Liver (tissue), 10 donors: ENCODE data around the gene PLEKHA8. TPM values are rescaled to one million over a fixed set of nuclear protein-coding genes. Genes with fewer than 3 reads are reported as not detected.

Source experiments
- DNase-seq: peaks from one replicate; pipeline ENCODE4 v3.0.0-alpha.2; 2017; ENCODE audit warnings: low spot score
- H3K27ac ChIP-seq, 2 donors: one replicate each; pipeline ENCODE4 v1.7.0; 2013; ENCODE audit warnings: inconsistent platforms in 2 of 2, low read length in 2 of 2, control low read depth in 1 of 2, low read depth in 1 of 2, mild to moderate bottlenecking in 1 of 2
- H3K27me3 ChIP-seq, 4 donors: one replicate each; pipeline versions ENCODE4 v1.6.1 to v1.7.0; 2013; ENCODE audit warnings: low read length in 3 of 4, inconsistent platforms in 1 of 4, mild to moderate bottlenecking in 1 of 4, moderate library complexity in 1 of 4; ENCODE audit not compliant: control insufficient read depth in 4 of 4, insufficient read depth in 4 of 4
- H3K36me3 ChIP-seq, 4 donors: one replicate each; pipeline versions ENCODE4 v1.6.1 to v1.7.0; 2013; ENCODE audit warnings: low read length in 3 of 4, mild to moderate bottlenecking in 3 of 4, low read depth in 1 of 4, moderate library complexity in 1 of 4; ENCODE audit not compliant: control insufficient read depth in 4 of 4, insufficient read depth in 3 of 4
- H3K4me1 ChIP-seq, 4 donors: one replicate each; pipeline versions ENCODE4 v1.6.1 to v1.7.0; 2013; ENCODE audit warnings: low read length in 3 of 4, mild to moderate bottlenecking in 3 of 4, moderate library complexity in 1 of 4; ENCODE audit not compliant: control insufficient read depth in 4 of 4, insufficient read depth in 4 of 4
- H3K4me3 ChIP-seq, 3 donors: one replicate each; pipeline versions ENCODE4 v1.6.1 to v1.7.0; 2013; ENCODE audit warnings: low read length in 3 of 3, control low read depth in 1 of 3, low read depth in 1 of 3, mild to moderate bottlenecking in 1 of 3
- H3K9ac ChIP-seq, 2 donors: one replicate each; pipeline ENCODE4 v1.7.0; 2013; ENCODE audit warnings: low read length in 2 of 2, mild to moderate bottlenecking in 2 of 2, moderate library complexity in 2 of 2, control low read depth in 1 of 2, low read depth in 1 of 2
- H3K9me3 ChIP-seq, 4 donors: one replicate each; pipeline versions ENCODE4 v1.6.1 to v1.7.0; 2013; ENCODE audit warnings: low read length in 3 of 4; ENCODE audit not compliant: control insufficient read depth in 4 of 4
- EGR1 ChIP-seq, 2 donors: IDR thresholded peaks; 2 replicates each; pipeline ENCODE4 v1.6.1; 2016 to 2018; ENCODE audit warnings: antibody characterized with exemption in 2 of 2, low read depth in 2 of 2
- FOXA1 ChIP-seq: IDR thresholded peaks from 2 replicates; pipeline ENCODE4 v1.6.1; 2016; ENCODE audit warnings: antibody characterized with exemption
- FOXA2 ChIP-seq: IDR thresholded peaks from 2 replicates; pipeline ENCODE4 v1.6.1; 2016; ENCODE audit warnings: antibody characterized with exemption
- GABPA ChIP-seq, 2 donors: IDR thresholded peaks in 1 of 2; conservative IDR thresholded peaks in 1 of 2; 2 replicates each; pipeline ENCODE4 v1.6.1; 2016; ENCODE audit warnings: antibody characterized with exemption in 2 of 2, mild to moderate bottlenecking in 1 of 2, moderate library complexity in 1 of 2
- HNF4A ChIP-seq, 2 donors: conservative IDR thresholded peaks; 2 replicates each; pipeline ENCODE4 v1.6.1; 2016; ENCODE audit warnings: antibody characterized with exemption in 2 of 2, mild to moderate bottlenecking in 2 of 2
- HNF4G ChIP-seq: IDR thresholded peaks from 2 replicates; pipeline ENCODE4 v1.6.1; 2016; ENCODE audit warnings: antibody characterized with exemption
- JUND ChIP-seq, 2 donors: IDR thresholded peaks; 2 replicates each; pipeline ENCODE4 v1.6.1; 2016; ENCODE audit warnings: antibody characterized with exemption in 2 of 2
- NR2F2 ChIP-seq: IDR thresholded peaks from 2 replicates; pipeline ENCODE4 v1.6.1; 2016; ENCODE audit warnings: antibody characterized with exemption
- RAD21 ChIP-seq, 2 donors: IDR thresholded peaks; 2 replicates each; pipeline ENCODE4 v1.6.1; 2016; ENCODE audit warnings: antibody characterized with exemption in 2 of 2, mild to moderate bottlenecking in 2 of 2
- RXRA ChIP-seq, 2 donors: IDR thresholded peaks; 2 replicates each; pipeline ENCODE4 v1.6.1; 2017 to 2018; ENCODE audit warnings: antibody characterized with exemption in 2 of 2, mild to moderate bottlenecking in 1 of 2
- SP1 ChIP-seq: IDR thresholded peaks from 2 replicates; pipeline ENCODE4 v1.6.1; 2018; ENCODE audit warnings: antibody characterized with exemption, mild to moderate bottlenecking
- TAF1 ChIP-seq: conservative IDR thresholded peaks from 2 replicates; pipeline ENCODE4 v1.6.1; 2016; ENCODE audit warnings: antibody characterized with exemption, mild to moderate bottlenecking
- YY1 ChIP-seq: IDR thresholded peaks from 2 replicates; pipeline ENCODE4 v1.6.1; 2016; ENCODE audit warnings: antibody characterized with exemption, mild to moderate bottlenecking
- WGBS: extraction: QIAGEN DNeasy Blood & Tissue Kit; methylation state at CpG from one replicate; pipeline ENCODE4 v1.1.7; 2013; 5-methylcytosine and 5-hydroxymethylcytosine counted together
- polyA plus RNA-seq, 2 donors: library from polyadenylated mRNA; stranded (reverse) in 1 of 2; unstranded in 1 of 2; fragments of 200-250 nt in 1 of 2; fragments of >200 nt in 1 of 2; fragmentation: Nextera tagmentation in 1 of 2; extraction: Ambion mirVana in 1 of 2; gene quantifications; one replicate each; pipeline versions ENCODE4 v1.2.1 to v1.2.3, GENCODE V29; 2013 to 2015
- small RNA-seq: library from RNA; depleted of rRNA; stranded (forward); fragments of <200 nt; gene quantifications from one replicate; pipeline ENCODE3, GENCODE V24; 2014
- total RNA-seq, 2 donors: library from RNA; depleted of rRNA; stranded (reverse); fragments of >200 nt; gene quantifications; one replicate each; pipeline ENCODE4 v1.2.3, GENCODE V29; 2014
- TF ChIP-seq, protein P1 (sequence below): IDR thresholded peaks from 2 replicates; pipeline ENCODE4 v1.6.1; 2016; ENCODE audit warnings: antibody characterized with exemption
- TF ChIP-seq, protein P2 (sequence below): IDR thresholded peaks from 2 replicates; pipeline ENCODE4 v1.6.1; 2016; ENCODE audit warnings: antibody characterized with exemption
- TF ChIP-seq, protein P3 (sequence below): IDR thresholded peaks from 2 replicates; pipeline ENCODE4 v1.6.1; 2016; ENCODE audit warnings: antibody characterized with exemption
- TF ChIP-seq, protein P4 (sequence below): IDR thresholded peaks from 2 replicates; pipeline ENCODE4 v1.6.1; 2016; ENCODE audit warnings: antibody characterized with exemption, mild to moderate bottlenecking
- TF ChIP-seq, protein P5 (sequence below): fragments of 150-350 bp; IDR thresholded peaks from 2 replicates; pipeline ENCODE4 v1.5.1; 2017; ENCODE audit warnings: improper control_type of control experiment, low read depth, low read length; ENCODE audit not compliant: missing input control
- donor health status: healthy.
- donor health status: healthy.
- donor health status: healthy.
- donor health status: healthy.
- donor health status: healthy.

The PLEKHA8 gene
- total and polyA plus RNA-seq, 4 donors = 1.0 to 5.4 (median 2.4) TPM

DNA sequence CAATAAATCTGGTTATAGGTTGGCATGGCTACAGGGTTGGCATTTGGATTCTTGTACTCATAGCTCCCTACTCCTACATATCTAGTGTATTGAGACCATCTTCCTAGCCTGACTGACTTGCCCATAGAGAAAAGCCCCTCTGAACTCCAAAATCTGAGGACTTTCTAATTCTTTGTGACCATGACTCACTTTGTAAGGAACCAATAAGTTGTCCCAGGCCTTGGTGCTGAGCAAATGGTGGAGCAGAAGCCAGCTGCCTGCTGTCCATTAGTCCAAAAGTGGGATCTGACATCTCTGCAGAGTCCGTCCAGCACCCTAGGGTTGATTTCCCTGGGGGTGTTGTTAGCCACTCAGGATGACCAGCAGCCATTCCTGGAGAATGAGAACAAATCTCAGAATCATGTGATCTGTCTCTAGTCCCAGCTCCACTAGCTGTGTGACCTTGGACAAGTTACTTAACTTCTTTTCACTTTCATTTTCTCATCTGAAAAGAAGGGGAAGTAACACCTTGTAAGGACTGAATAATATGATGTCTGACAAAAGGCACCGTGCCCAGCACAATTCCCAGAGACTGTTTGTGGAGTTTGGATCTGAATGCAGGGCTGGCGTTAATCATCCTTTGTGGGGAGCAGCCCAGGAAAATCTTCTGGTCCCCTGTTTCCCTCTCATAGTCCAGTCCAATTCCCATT, 150.7 kb downstream of the PLEKHA8 start:
- no peak overlapping the region for H3K9ac ChIP-seq
- no peak for DNase-seq
- H3K9me3 ChIP-seq = no peaks in the 10 kb centered on the region
- peaks cover 0 to 2% (median 0%) of the 10 kb centered on the region in 4 donors for H3K4me1 ChIP-seq
- H3K27me3 ChIP-seq = no peaks in the 10 kb centered on the region
- 83% methylated on average over 3 of the region's 3 CpGs for WGBS
- H3K27ac ChIP-seq = no peak overlapping the region
- no peak overlapping the region for H3K4me3 ChIP-seq
- H3K36me3 ChIP-seq = no peaks in the 10 kb centered on the region
- TF ChIP-seq RAD21 (IDR thresholded peaks at IDR 0.05) = no peak
- no peak for TF ChIP-seq FOXA2
- TF ChIP-seq JUND (IDR thresholded peaks at IDR 0.05) = no peak
- TF ChIP-seq NR2F2 = no peak
- no peak for TF ChIP-seq YY1
- no peak for TF ChIP-seq HNF4A (conservative IDR thresholded peaks at IDR 0.05)
- no peak for TF ChIP-seq SP1
- TF ChIP-seq, protein P1, sequence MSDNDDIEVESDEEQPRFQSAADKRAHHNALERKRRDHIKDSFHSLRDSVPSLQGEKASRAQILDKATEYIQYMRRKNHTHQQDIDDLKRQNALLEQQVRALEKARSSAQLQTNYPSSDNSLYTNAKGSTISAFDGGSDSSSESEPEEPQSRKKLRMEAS = no peak
- no peak for TF ChIP-seq EGR1 (IDR thresholded peaks at IDR 0.05; ENCODE audit: low read depth in 2 of 2)
- TF ChIP-seq, protein P2, sequence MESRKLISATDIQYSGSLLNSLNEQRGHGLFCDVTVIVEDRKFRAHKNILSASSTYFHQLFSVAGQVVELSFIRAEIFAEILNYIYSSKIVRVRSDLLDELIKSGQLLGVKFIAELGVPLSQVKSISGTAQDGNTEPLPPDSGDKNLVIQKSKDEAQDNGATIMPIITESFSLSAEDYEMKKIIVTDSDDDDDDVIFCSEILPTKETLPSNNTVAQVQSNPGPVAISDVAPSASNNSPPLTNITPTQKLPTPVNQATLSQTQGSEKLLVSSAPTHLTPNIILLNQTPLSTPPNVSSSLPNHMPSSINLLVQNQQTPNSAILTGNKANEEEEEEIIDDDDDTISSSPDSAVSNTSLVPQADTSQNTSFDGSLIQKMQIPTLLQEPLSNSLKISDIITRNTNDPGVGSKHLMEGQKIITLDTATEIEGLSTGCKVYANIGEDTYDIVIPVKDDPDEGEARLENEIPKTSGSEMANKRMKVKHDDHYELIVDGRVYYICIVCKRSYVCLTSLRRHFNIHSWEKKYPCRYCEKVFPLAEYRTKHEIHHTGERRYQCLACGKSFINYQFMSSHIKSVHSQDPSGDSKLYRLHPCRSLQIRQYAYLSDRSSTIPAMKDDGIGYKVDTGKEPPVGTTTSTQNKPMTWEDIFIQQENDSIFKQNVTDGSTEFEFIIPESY = no peak
- TF ChIP-seq GABPA (IDR thresholded peaks at IDR 0.05 in 1 of 2, conservative IDR thresholded peaks at IDR 0.05 in 1 of 2) = no peak
- TF ChIP-seq, protein P3, sequence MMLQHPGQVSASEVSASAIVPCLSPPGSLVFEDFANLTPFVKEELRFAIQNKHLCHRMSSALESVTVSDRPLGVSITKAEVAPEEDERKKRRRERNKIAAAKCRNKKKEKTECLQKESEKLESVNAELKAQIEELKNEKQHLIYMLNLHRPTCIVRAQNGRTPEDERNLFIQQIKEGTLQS = no peak
- no peak for TF ChIP-seq RXRA (IDR thresholded peaks at IDR 0.05)
- TF ChIP-seq, protein P4, sequence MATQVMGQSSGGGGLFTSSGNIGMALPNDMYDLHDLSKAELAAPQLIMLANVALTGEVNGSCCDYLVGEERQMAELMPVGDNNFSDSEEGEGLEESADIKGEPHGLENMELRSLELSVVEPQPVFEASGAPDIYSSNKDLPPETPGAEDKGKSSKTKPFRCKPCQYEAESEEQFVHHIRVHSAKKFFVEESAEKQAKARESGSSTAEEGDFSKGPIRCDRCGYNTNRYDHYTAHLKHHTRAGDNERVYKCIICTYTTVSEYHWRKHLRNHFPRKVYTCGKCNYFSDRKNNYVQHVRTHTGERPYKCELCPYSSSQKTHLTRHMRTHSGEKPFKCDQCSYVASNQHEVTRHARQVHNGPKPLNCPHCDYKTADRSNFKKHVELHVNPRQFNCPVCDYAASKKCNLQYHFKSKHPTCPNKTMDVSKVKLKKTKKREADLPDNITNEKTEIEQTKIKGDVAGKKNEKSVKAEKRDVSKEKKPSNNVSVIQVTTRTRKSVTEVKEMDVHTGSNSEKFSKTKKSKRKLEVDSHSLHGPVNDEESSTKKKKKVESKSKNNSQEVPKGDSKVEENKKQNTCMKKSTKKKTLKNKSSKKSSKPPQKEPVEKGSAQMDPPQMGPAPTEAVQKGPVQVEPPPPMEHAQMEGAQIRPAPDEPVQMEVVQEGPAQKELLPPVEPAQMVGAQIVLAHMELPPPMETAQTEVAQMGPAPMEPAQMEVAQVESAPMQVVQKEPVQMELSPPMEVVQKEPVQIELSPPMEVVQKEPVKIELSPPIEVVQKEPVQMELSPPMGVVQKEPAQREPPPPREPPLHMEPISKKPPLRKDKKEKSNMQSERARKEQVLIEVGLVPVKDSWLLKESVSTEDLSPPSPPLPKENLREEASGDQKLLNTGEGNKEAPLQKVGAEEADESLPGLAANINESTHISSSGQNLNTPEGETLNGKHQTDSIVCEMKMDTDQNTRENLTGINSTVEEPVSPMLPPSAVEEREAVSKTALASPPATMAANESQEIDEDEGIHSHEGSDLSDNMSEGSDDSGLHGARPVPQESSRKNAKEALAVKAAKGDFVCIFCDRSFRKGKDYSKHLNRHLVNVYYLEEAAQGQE = no peak
- TF ChIP-seq, protein P5, sequence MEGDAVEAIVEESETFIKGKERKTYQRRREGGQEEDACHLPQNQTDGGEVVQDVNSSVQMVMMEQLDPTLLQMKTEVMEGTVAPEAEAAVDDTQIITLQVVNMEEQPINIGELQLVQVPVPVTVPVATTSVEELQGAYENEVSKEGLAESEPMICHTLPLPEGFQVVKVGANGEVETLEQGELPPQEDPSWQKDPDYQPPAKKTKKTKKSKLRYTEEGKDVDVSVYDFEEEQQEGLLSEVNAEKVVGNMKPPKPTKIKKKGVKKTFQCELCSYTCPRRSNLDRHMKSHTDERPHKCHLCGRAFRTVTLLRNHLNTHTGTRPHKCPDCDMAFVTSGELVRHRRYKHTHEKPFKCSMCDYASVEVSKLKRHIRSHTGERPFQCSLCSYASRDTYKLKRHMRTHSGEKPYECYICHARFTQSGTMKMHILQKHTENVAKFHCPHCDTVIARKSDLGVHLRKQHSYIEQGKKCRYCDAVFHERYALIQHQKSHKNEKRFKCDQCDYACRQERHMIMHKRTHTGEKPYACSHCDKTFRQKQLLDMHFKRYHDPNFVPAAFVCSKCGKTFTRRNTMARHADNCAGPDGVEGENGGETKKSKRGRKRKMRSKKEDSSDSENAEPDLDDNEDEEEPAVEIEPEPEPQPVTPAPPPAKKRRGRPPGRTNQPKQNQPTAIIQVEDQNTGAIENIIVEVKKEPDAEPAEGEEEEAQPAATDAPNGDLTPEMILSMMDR = no peak
- no peak for TF ChIP-seq TAF1
- TF ChIP-seq HNF4G = no peak
- TF ChIP-seq FOXA1 = no peak

Small RNA genes within 50 kb of the gene (small RNA-seq; reads per million reads assigned to genes)
- not detected for gene RPS27P16

Other genes with a start within 250 kb of the PLEKHA8 start
- gene WIPF3, start 221.9 kb upstream of the PLEKHA8 start, total RNA-seq = under 1 TPM in 1 of 2 donors, not detected in 1; 0.14 TPM
- under 1 TPM; 0.10 to 0.23 TPM for gene WIPF3, start 221.9 kb upstream of the PLEKHA8 start, polyA plus RNA-seq
- 1 to 10 TPM; 2.6 to 4.1 TPM for gene SCRN1, start 38.6 kb upstream of the PLEKHA8 start, total RNA-seq
- gene SCRN1, start 38.6 kb upstream of the PLEKHA8 start, polyA plus RNA-seq = 1 to 10 TPM; 1.1 to 1.3 TPM
- 1 to 10 TPM; 4.3 to 6.1 TPM for gene FKBP14, start 1.7 kb upstream of the PLEKHA8 start, total RNA-seq
- gene FKBP14, start 1.7 kb upstream of the PLEKHA8 start, polyA plus RNA-seq = 1 to 10 TPM; 2.6 to 2.7 TPM
- gene MTURN, start 106.6 kb downstream of the PLEKHA8 start, total RNA-seq = 10 to 100 TPM in 1 of 2 donors, 1 to 10 TPM in 1; 9.3 to 14.4 TPM
- 1 to 10 TPM; 2.4 to 2.8 TPM for gene MTURN, start 106.6 kb downstream of the PLEKHA8 start, polyA plus RNA-seq